ENCODE measurements around the gene ZNF433.
"Not testable (repeated sequence)": the region's sequence is repeated elsewhere in the genome, so short reads cannot be mapped to it uniquely, and the experiment has no call there.

ZNF433 gene

DNA sequence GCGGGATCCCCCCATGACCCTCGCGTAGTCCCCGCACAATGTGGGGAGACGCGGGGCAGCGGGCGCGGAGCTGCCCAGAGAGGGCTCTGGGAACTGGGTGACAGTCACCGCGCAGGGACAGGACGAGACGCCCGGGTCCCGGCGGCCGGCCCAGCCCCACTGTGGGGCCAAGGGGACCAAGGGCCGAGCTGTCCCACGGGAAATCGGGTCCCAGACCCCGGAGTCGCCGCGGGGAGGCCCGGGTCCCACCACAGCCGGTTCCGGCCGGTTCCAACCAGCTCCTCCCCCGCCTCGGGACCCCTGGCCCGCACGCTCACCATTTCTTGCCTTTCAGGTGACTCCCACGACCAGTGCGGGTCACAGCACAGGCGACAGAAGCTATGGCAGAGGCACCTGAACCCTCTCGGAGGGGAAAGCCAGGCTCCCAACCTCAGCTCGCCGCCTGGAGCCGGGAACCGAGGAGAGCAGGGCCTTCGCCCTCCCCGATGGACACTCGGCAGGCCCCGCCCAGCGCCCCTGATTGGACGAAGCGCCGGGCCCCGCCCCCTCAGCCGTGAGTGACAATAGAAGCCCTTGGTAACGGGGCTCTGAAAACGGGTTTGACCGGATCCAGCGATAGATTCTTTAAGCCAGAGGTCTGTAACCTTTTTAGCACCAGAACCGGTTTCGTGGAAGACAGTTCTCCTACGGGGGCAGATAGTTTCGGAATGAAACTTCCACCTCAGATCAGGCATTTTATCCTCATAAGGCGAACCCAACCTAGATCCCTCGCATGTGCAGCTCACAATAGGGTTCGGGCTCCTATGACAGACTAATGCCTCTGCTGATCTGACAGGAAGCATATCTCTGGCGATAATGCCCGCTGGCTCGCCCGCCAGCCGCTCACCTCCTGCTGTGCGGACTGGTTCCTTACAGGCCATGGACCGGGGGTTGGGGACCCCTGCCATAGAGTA is at the start of gene ZNF433:
Gene ZNF433, minus strand, starts transcription at position 460 of the 953 bp plus-strand sequence. Its CDS starts 140 bp downstream, at position 320.
- DNase-seq = peak; percentile 27

DNA sequence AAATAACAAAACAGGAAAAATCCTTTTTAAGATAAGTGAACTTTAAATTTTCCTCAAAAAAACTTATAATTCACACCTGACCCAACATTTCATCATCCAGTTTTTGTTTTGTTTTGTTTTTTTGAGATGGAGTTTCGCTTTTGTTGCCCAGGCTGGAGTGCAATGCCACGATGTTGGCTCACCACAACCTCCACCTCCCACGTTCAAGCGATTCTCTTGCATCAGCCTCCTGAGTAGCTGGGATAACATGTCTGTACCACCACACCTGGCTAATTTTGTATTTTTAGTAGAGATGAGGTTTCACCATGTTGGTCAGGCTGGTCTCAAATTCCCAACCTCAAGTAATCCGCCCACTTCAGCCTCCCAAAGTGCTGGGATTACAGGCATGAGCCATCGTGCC is 47.9 kb upstream of the ZNF433 start:
- not testable (repeated sequence) for DNase-seq

DNA sequence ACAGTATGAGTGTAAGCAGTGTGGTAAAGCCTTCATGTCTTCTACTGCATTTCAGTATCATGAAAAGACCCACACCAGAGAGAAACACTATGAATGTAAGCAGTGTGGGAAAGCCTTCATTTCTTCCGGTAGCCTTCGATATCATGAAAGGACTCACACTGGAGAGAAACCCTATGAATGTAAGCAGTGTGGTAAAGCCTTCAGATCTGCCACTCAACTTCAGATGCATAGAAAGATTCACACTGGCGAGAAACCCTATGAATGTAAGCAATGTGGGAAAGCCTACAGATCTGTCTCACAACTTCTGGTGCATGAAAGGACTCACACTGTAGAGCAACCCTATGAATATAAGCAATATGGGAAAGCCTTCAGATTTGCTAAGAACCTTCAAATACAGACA is 41.9 kb upstream of the ZNF433 start:
- DNase-seq = no peak

DNA sequence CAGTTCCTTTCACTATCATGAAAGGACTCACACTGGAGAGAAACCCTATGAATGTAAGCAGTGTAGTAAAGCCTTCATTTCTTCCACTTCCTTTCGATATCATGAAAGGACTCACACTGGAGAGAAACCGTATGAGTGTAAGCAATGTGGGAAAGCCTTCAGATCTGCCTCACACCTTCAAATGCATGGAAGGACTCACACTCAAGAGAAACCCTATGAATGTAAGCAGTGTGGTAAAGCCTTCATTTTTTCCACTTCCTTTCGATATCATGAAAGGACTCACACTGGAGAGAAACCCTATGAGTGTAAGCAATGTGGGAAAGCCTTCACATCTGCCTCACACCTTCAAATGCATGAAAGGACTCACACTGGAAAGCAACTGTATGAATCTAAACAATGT is 40.9 kb upstream of the ZNF433 start:
- not testable (repeated sequence) for DNase-seq

DNA sequence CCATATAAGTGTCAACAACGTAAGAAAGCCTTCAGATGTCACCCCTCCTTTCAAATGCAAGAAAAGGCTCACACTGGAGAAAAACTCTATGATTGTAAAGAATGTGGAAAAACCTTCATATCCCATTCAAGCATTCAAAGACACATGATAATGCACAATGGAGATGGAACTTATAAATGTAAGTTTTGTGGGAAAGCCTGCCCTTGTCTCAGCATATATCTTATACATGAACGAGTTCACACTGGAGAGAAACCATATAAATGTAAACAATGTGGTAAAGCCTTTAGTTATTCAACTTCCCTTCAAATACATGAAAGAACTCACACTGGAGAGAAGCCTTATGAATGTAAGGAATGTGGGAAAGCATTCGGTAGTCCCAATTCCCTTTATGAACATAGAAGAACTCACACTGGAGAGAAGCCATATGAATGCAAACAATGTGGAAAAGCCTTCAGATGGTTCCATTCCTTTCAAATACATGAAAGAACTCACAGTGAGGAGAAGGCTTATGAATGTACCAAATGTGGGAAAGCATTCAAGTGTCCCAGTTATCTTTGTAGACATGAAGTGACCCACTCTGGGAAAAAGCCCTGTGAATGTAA is 40.2 kb upstream of the ZNF433 start:
- DNase-seq = no peak

DNA sequence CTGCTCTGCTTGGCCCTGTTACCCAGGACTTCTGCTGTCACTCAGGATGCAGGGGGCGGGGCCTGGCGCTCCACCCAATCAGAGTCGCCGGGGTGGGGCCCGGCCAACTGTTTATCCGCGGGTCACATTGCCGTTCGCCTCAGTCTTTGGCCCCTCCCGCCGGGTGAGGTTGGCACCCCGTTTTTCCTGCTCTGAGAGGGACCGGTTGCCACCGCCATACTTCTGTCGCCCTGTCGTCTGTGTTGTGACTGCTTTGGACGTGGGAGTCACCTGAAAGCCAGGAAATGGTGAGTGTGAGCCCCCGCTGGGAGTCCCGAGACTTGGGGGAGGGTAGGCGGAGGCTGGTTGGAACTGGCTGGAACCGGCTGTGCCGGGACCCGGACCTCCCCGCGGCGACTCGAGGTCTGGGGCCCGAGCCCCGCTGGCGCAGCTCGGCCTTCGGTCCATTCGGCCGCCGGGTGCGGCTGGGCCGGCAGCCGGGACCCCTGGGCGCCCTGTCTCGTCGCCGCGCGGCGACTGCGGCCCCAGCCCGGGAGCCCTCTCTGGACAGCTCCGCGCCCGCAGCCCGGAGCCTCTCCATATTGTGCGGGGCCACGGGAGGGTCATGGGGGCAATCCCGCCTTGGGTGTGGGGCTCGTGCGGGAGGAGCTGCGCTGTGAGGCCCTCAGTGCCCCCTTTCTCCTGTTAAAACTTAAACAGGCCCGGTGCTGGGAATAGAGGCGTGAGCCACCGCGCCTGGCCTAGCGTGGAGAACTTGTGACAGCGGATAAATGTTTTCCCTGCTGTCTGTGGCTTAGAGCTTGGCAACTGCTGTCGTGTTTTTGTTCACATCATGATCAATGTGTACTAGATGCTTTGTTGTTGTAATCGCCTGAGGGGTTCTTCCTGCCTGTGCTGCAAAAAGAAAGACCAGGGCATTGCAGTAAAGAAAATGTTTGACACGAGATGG is 29.4 kb upstream of the ZNF433 start, which contains the start of gene ZNF844:
Gene ZNF844, plus strand, starts transcription at position 142 of the 949 bp plus-strand sequence. Its CDS starts 143 bp downstream, at position 285.
- peak; percentile 43 for DNase-seq

DNA sequence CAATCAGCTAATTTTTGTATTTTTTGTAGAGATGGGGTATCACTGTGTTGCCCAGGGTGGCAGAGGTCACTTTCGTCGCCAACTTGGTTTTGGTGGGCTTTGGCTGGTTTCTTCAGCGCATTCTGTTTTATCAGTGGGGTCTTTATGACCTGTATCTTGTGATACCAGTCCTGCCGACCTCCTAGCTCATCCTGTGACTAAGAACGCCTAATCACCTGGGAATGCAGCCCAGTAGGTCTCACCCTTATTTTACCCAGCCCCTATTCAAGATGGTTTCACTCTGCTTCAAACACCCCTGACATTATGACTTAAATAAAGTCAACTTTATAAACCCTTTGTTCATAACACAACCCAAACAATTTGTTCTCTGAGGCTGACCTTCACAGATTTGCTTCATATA is 20.3 kb upstream of the ZNF433 start:
- DNase-seq = no peak

DNA sequence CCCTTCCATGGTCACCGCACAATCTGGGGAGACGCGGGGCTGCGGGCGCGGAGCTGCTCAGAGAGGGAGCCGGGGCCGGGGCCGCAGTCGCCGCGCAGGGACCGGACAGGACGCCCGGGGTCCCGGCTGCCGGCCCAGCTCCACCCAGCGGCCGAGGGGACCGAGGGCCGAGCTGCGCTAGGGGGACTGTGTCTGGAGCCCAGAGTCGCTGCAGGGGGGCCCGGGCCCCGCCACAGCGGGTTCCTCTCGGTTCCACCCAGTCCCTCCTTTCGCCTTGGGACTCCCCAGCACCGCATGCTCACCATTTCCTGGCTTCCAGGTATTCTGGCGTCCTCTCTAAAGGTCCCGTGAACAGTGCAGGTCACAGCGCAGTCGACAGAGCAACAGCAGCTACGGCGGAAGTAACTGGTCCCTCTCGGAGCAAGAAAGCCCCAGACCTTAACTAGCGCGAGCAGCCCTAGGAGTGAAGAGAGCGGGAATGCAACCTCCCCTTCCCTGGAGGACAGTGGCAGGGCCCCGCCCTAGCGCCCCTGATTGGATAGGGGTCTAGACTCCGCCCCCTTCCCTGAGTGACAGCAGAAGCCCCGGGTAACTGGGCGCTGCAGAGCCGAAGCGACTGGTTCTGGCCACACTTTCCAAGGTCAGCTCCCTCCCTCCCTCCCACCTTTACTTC is 17.2 kb upstream of the ZNF433 start, which contains the start of gene ZNF878:
Gene ZNF878, minus strand, starts transcription at position 465 of the 673 bp plus-strand sequence. Its CDS starts 160 bp downstream, at position 305.
- DNase-seq = peak; percentile 45

DNA sequence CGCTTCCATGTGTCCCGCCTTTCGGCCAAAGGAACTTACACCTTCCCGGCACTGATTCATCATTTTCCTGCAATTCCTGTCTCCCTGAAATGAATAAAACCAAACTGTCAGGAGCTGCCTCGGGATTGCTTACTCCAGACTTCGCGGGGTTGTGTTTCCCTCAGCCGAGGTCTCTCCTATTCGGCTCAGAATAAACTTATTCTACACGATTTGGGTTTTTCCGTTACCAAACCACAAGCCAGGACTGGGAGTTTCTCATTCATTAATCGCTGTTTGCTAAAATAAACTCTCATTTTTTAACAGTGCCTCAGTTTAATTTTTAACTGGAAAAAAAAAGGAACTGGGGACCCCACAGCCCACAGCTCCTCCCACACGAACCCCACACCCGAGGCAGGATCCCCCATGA is 16.6 kb upstream of the ZNF433 start:
- DNase-seq = no peak

DNA sequence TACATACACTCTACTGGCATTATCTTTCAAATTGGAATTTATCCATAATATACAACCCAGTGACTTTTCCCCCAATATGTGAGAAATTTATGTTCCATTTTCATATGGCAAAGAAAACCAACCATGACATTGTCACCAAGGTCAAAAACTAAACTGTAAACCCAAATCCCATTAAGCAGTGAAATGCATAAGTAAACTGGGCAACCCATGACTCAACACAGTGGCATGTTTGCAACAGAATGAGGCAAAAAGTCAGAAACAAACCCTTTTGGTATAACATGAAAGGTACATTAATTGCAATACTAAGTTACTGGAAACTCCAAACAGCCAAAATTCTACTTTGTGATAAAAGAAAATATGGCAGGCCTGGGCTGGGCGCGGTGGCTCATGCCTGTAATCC is 12.4 kb upstream of the ZNF433 start:
- DNase-seq = no peak

DNA sequence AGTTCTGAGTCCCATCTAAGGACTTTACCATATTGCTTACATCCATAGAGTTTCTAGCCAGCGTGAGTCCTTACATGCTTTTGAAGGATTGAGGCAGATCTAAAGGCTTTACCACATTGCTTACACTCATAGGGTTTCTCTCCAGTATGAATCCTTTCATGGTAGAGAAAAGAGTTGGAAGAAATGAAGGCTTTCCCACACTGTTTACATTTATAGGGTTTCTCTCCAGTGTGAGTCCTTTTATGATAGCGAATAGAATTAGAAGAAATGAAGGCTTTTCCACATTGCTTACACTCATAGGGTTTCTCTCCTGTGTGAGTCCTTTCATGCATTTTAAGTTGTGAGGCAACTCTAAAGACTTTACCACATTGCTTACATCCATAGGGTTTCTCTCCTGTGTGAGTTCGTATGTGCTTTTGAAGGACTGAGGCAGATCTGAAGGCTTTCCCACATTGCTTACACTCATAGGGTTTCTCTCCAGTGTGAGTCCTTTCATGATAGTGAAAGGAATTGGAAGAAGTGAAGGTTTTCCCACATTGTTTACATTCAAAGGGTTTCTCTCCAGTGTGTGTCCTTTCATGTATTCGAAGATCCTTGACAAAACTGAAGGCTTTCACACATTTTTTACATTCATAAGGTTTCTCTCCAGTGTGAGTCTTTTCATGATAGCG is 8.4 kb upstream of the ZNF433 start:
- DNase-seq = no peak

DNA sequence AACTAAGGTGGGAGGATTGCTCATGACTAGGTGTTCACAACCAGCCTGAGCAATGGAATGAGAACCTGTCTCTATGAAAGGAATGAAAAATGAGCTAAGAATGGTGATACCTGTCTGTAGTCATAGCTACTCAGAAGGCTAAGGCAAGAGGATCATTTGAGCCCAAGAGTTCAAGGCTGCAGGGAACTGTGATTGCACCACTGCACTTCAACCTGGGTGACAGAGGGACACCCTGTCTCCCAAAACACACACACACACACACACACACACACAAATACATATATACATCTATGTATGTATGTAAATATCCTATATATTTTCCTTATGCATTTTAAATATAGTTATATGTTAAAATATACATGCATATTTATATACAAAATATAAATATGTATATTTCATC is 7.4 kb upstream of the ZNF433 start:
- DNase-seq = no peak

DNA sequence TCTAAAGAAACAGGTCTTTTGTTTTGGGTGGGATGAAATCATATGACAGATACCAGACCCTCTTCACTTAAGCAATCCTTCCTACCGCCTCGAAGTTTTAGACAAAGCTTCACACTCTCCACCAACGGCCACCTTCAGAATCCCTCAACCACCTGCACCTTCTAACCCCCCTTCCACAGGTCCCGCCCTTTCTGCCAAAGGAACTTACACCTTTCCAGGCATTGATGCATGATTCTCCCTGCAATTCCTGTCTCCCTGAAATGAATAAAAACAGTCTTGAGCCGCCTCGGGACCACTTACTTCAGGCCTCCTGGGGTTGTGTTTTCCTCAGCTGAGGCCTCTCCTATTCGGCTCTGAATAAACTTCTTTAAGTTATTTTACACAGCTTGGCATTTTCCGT is 859 bp downstream of the ZNF433 start:
- DNase-seq = no peak

DNA sequence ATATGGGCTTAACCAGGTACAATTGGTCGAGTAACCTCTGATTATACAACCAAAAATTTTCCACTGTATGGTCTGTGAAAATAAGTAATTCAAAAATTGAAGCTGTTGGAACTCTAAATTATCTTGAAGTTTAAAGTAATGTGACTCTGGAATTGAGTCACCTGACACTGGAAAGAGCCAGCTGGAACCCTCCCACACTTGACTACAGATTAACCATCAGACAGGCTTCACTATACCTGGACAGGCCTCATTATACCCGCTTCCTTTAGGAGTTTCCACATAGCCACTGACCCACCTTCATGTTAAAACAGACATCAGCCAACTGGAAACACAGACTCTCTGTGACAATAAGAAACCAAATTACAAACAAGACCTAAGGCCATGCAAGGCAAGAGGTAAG is 1.3 kb downstream of the ZNF433 start:
- DNase-seq = no peak

DNA sequence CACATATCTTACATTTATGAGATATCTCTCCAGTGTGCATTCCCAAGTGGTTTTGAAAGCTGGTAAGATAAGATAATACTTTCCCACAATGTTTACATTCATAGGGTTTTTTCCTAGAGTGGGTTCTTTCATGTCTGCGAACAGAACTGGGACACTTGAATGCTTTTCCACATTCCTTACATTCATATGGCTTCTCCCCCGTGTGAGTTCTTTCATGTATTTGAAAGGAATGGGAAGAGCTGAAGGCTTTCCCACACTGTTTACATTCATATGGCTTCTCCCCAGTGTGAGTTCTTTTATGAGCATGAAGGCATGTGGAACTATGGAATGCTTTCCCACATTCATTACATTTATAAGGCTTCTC is 19.7 kb downstream of the ZNF433 start:
- no peak for DNase-seq

DNA sequence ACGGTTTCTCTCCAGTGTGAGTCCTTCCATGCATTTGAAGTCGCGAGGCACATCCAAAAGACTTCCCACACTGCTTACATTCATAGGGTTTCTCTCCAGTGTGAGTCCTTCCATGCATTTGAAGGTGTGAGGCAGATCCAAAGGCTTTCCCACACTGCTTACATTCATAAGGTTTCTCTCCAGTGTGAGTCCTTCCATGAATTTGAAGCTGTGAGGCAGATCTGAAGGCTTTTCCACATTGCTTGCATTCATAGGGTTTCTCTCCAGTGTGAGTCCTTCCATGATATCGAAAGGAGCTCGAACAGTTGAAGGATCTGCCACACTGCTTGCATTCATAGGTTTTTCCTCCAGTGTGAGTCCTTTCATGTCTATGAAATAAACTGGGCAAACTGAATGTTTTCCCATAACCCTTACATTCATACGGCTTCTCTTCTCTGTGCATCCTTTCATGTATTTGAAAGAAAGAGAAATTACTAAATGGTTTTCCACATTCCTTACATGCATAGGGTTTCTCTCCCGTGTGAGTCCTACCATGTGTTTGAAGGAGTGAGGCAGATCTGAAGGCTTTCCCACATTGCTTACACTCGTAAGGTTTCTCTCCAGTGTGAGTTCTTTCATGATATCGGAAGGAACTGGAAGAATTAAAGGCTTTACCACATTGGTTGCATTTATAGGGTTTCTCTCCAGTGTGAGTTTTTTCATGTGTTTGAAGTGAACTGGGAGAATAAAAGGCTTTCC is 20.3 kb downstream of the ZNF433 start:
- no peak for DNase-seq

DNA sequence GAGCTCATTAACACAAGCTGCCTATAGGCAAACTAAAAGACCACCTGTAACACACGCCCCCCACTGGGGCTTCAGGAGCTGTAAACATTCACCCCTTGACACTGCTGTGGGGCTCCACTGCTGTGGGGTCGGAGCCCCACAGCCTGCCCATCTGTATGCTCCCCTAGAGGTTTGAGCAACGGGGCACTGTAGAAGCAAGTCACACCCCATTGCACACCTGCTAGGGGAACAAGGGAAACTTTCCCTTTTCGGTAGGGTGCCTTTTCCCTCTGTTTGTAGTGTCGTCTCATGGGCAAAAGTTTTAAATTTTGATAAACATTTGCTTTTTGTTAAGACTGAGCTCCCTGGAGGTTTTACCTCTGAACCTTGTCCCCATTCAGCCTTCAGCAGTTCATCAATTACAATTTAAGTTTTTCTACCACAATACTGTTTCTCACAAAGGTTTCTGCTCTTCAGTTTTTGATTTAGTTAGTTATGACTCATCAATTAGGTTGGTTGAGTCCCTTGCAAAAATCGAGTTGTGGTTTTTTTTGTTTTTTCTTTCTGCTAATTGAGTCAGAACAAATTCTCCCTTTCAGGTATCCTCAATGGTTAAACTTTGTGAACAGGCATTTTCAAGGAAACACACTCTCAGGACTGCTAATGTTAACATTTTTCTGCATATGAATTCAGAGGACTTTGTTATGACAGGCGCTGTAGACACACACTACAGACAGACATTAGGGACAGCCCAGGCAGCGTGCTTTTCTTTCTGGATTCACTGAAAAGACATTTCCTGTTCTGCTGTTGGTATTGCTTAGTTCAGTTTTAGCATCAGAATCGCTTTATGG is 35.1 kb downstream of the ZNF433 start:
- peak; percentile 73 for DNase-seq

DNA sequence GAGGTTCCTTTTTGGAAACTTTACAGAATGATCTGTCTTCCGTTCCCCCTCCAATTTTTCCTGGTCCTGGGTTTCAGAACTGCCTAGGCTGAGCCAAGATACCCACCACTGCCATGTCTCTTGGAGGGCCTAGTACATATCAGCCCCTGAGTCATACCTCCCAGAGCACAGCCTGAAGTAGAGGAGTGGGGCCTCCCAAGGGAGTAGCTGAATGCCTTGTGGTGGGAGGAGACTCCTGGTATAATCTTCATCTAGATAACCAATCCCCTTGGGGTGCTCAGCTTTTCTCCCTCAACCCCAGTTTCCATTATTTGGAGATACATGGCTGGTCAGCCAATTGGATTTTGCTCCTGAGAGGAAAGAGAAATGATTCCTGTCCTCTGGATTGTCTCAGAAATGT is 40.3 kb downstream of the ZNF433 start:
- DNase-seq = no peak

DNA sequence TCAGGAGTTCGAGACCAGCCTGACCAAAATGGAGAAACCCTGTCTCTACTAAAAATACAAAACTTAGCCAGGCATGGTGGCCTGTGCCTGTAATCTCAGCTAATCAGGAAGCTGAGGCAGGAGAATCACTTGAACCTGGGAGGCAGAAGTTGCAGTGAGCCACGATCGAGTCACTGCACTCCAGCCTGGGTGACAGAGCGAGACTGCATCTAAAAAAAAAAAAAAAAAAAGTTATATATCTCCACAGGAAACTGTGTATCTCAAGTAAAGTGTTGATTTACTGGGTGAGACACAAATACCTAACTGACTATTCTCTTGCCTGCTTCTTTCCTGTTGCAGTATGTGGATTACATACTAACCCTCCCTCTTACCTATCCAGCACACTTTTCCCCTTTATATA is 43.6 kb downstream of the ZNF433 start:
- DNase-seq = not testable (repeated sequence)

DNA sequence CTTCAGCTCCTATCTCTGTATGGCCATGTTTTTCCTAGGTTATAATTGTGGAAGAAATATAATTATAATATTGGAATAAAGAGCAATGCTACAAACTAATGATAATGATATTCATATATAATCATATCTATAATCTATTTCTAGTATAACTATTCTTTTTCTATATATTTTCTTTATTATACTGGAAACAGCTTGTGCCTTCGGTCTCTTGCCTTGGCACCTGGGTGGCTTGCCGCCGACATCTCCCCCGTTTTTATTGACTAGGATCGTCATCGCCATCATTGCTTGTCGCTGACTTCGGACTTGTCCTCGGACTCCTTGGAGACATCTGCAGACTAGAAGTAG is 46.4 kb downstream of the ZNF433 start:
- DNase-seq = no peak

All from activated CD4-positive, alpha-beta T cell treated with anti-CD3 and anti-CD28 coated beads, Interleukin-2, amount 50 U/mL, for 16 hours (primary cell).